Mucosa of descending colon (tissue), 3 donors: ENCODE measurements around the gene TENM4. TPM values are rescaled to one million over a fixed set of nuclear protein-coding genes. Genes with fewer than 3 reads are reported as not detected.
A peak's percentile ranks its signal among the peaks of the same experiment; 100 is the strongest.

Experiments
- ATAC-seq: fragments of 200-7000 bp; cut with Tn5 transposase; one replicate; pipeline ENCODE4 v1.9.1; 2020; ENCODE audit warnings: mild to moderate bottlenecking, moderate library complexity
- DNase-seq, 3 donors: peaks; one replicate each; pipeline ENCODE4 v3.0.0-alpha.2; 2020
- H3K36me3 ChIP-seq: fragments of 200-600 bp; one replicate; pipeline ENCODE4 v1.8.0; 2021; ENCODE audit warnings: low read depth, mild to moderate bottlenecking
- H3K4me1 ChIP-seq: fragments of 200-600 bp; one replicate; pipeline ENCODE4 v1.8.0; 2021; ENCODE audit warnings: low read depth, mild to moderate bottlenecking
- H3K4me3 ChIP-seq: fragments of 200-600 bp; one replicate; pipeline ENCODE4 v1.8.0; 2021; ENCODE audit warnings: mild to moderate bottlenecking
- H3K9me3 ChIP-seq: fragments of 200-600 bp; one replicate; pipeline ENCODE4 v1.8.0; 2021; ENCODE audit warnings: mild to moderate bottlenecking
- CTCF ChIP-seq: fragments of 200-600 bp; IDR thresholded peaks from one replicate; pipeline ENCODE4 v1.8.0; 2022; ENCODE audit warnings: antibody characterized with exemption, mild to moderate bottlenecking
- intact Hi-C, 2 donors: fragments of 100-400 bp; cut with DNase I in 1 of 2; cut with micrococcal nuclease in 1 of 2; formaldehyde crosslinking; loops; one replicate each; pipeline versions ENCODE4 v1.11.0 to v1.11.1; 2022; cut with DNase I, micrococcal nuclease
- total RNA-seq, 3 donors: library from RNA; stranded (reverse); fragmentation: NEBNext Ultra II Directional in 2 of 3; extraction: Animal tissue kit (Norgen Biotek cat#: 25700) in 2 of 3; gene quantifications; one replicate each; pipeline versions ENCODE4 v1.2.1 to v1.2.4, GENCODE V29; 2021 to 2023
- donor health status: DM: no; HTN: no; CAD: no; lungs with moderate emphysema.
- donor health status: DM: no; HTN: no; CAD: no.
- donor health status: DM: no; HTN: yes; CAD: no.

The TENM4 gene
- total RNA-seq, 3 donors from 2014 or later: 0.70 to 1.6 (median 1.2) TPM

GRCh38 chr11:79098146-79098545 is 342.7 kb downstream of the TENM4 start:
- no peak overlapping the region for H3K4me3 ChIP-seq
- no peaks in the 10 kb centered on the region for H3K9me3 ChIP-seq
- ATAC-seq (no peak), DNase-seq (no peak)
- TF ChIP-seq CTCF: no peak
- H3K36me3 ChIP-seq: no peaks in the 10 kb centered on the region
- intact Hi-C loops: loop anchor here in 1 of 2 donors (10.0 kb wide), 1 partner anchor 453 kb away; no protein-coding TSS in a partner anchor
- H3K4me1 ChIP-seq: no peaks in the 10 kb centered on the region

GRCh38 chr11:79097246-79097875 is 343.5 kb downstream of the TENM4 start:
- Histone ChIP-seq H3K36me3 (no peaks in the 10 kb centered on the region), H3K4me1 (no peaks in the 10 kb centered on the region), H3K9me3 (no peaks in the 10 kb centered on the region), H3K4me3 (no peak overlapping the region)
- ATAC-seq (no peak), DNase-seq (no peak)
- TF ChIP-seq CTCF: no peak
- intact Hi-C loops: loop anchor here in 1 of 2 donors (10.0 kb wide), 1 partner anchor 453 kb away; no protein-coding TSS in a partner anchor

GRCh38 chr11:79095424-79095823 is 345.4 kb downstream of the TENM4 start:
- TF ChIP-seq CTCF: no peak
- no peaks in the 10 kb centered on the region for H3K4me1 ChIP-seq
- H3K36me3 ChIP-seq: no peaks in the 10 kb centered on the region
- no peak for ATAC-seq
- intact Hi-C loops: loop anchor here in 1 of 2 donors (10.0 kb wide), 1 partner anchor 451 kb away; no protein-coding TSS in a partner anchor
- DNase-seq: no peak
- H3K4me3 ChIP-seq: no peak overlapping the region
- no peaks in the 10 kb centered on the region for H3K9me3 ChIP-seq

GRCh38 chr11:79094616-79095015 is 346.2 kb downstream of the TENM4 start:
- intact Hi-C loops: loop anchor here in 1 of 2 donors (10.0 kb wide), 1 partner anchor 450 kb away; no protein-coding TSS in a partner anchor
- Histone ChIP-seq H3K9me3 (no peaks in the 10 kb centered on the region), H3K4me1 (no peaks in the 10 kb centered on the region), H3K4me3 (no peak overlapping the region), H3K36me3 (no peaks in the 10 kb centered on the region)
- ATAC-seq: no peak
- TF ChIP-seq CTCF: no peak
- no peak for DNase-seq

GRCh38 chr11:79092791-79093353 is 348.0 kb downstream of the TENM4 start:
- ATAC-seq (peak; percentile 10), DNase-seq (peak in 1 of 3 donors; percentile 5)
- Histone ChIP-seq H3K9me3 (no peaks in the 10 kb centered on the region), H3K4me3 (no peak overlapping the region), H3K4me1 (no peaks in the 10 kb centered on the region), H3K36me3 (no peaks in the 10 kb centered on the region)
- no peak for TF ChIP-seq CTCF
- intact Hi-C loops: loop anchor here in 1 of 2 donors (10.0 kb wide), 1 partner anchor 448 kb away; no protein-coding TSS in a partner anchor
